GM12878 (cell line): ENCODE results near the gene MEGF11. TPM values are rescaled to one million over a fixed set of nuclear protein-coding genes. Genes with fewer than 3 reads are reported as not detected.

ENCODE experiments used
- ATAC-seq: fragments of 200-7000 bp; cut with Tn5 transposase; 3 replicates; pipeline ENCODE4 v1.9.1; 2020; ENCODE audit warnings: mild to moderate bottlenecking, moderate library complexity
- BruUV-seq: library from RNA; stranded (reverse); fragments of 400-500 nt; replicated peaks from 2 replicates; lab custom pipeline; 2021; lab: Mats Ljungman, UMichigan
- CTCF ChIA-PET: fragments of 300-600 bp; sonication (Branson Sonifier 250); formaldehyde crosslinking; extraction: SDS; loops from one replicate; lab custom pipeline; 2021; ENCODE audit warnings: inconsistent platforms; lab: Yijun Ruan, JAX
- POLR2A ChIA-PET: fragments of 350-600 bp; formaldehyde crosslinking; extraction: SDS; loops from one replicate; lab custom pipeline; 2021; ENCODE audit warnings: inconsistent platforms; lab: Charles Lee
- RAD21 ChIA-PET: fragments of 300-600 bp; sonication (Branson Sonifier 250); formaldehyde crosslinking; loops from one replicate; lab custom pipeline; 2023; ENCODE audit warnings: antibody characterized with exemption; ENCODE audit not compliant: unreplicated experiment; lab: Charles Lee
- SMC1A ChIA-PET: fragments of 300-600 bp; sonication (Branson Sonifier 250); formaldehyde crosslinking; loops from one replicate; lab custom pipeline; 2023; ENCODE audit not compliant: unreplicated experiment, uncharacterized antibody; lab: Charles Lee
- DNase-seq: peaks from one replicate; pipeline ENCODE4 v3.0.0-alpha.2; 2011; ENCODE audit warnings: low read depth, low spot score
- FAIRE-seq: peaks from 3 replicates; lab custom pipeline; 2011; peaks lifted over from hg19 to GRCh38; lab: Jason Lieb, UNC
- H2AFZ ChIP-seq: 2 replicates; pipeline ENCODE4 v1.6.0; 2011; ENCODE audit warnings: low read depth, low read length, control low read depth; ENCODE audit not compliant: control insufficient read depth
- H3K27ac ChIP-seq: 2 replicates; pipeline ENCODE4 v1.5.1; 2011; ENCODE audit warnings: control low read depth; ENCODE audit not compliant: control insufficient read depth, insufficient read depth
- H3K27me3 ChIP-seq, 2 experiments: replicated peaks in 1 of 2; 2 replicates each; pipeline versions ENCODE4 v1.6.0 to v1.6.1; 2011; ENCODE audit warnings: low read length in 1 of 2; ENCODE audit not compliant: control insufficient read depth in 2 of 2, insufficient read depth in 2 of 2
- H3K36me3 ChIP-seq, 2 experiments: 2 replicates each; pipeline ENCODE4 v1.5.1; 2011; ENCODE audit warnings: low read length in 1 of 2; ENCODE audit not compliant: control insufficient read depth in 2 of 2, insufficient read depth in 2 of 2
- H3K4me1 ChIP-seq: 2 replicates; pipeline ENCODE4 v1.6.1; 2011; ENCODE audit warnings: mild to moderate bottlenecking, low read length, moderate library complexity, mixed read lengths; ENCODE audit not compliant: control insufficient read depth, insufficient read depth
- H3K4me2 ChIP-seq: 2 replicates; pipeline ENCODE4 v1.6.0; 2011; ENCODE audit warnings: control low read depth; ENCODE audit not compliant: control insufficient read depth, insufficient read depth
- H3K4me3 ChIP-seq: fragments of 200-600 bp; sonication (generic); 2 replicates; pipeline ENCODE4 v1.5.1; 2016
- H3K79me2 ChIP-seq: 2 replicates; pipeline ENCODE4 v1.6.0; 2011; ENCODE audit warnings: low read length; ENCODE audit not compliant: control insufficient read depth, insufficient read depth
- H3K9ac ChIP-seq: 2 replicates; pipeline ENCODE4 v1.8.0; 2011; ENCODE audit warnings: low read length, control low read depth, mixed read lengths; ENCODE audit not compliant: control insufficient read depth, insufficient read depth
- H3K9me3 ChIP-seq: replicated peaks from 3 replicates; pipeline ENCODE4 v1.5.1; 2011; ENCODE audit warnings: mild to moderate bottlenecking, low read length; ENCODE audit not compliant: control insufficient read depth, insufficient read depth
- H4K20me1 ChIP-seq: 2 replicates; pipeline ENCODE4 v1.6.0; 2011; ENCODE audit not compliant: control insufficient read depth, insufficient read depth
- ATF7 ChIP-seq: fragments of 450-650 bp; IDR thresholded peaks from 2 replicates; pipeline ENCODE4 v1.6.1; 2016; ENCODE audit warnings: low read depth, mild to moderate bottlenecking
- BACH1 ChIP-seq: fragments of 450-650 bp; IDR thresholded peaks from 2 replicates; pipeline ENCODE4 v1.6.1; 2017; ENCODE audit warnings: mild to moderate bottlenecking, borderline replicate concordance
- BCL11A ChIP-seq: IDR thresholded peaks from 2 replicates; pipeline ENCODE4 v1.6.1; 2011; ENCODE audit warnings: low read depth, low read length
- CBX5 ChIP-seq: sonication (generic); IDR thresholded peaks from 2 replicates; pipeline ENCODE4 v1.6.1; 2016; ENCODE audit warnings: low read depth, moderate library complexity, mild to moderate bottlenecking, inconsistent platforms
- CREM ChIP-seq: IDR thresholded peaks from 2 replicates; pipeline ENCODE4 v1.6.1; 2014; ENCODE audit warnings: antibody characterized with exemption, low read depth
- EZH2 ChIP-seq: IDR thresholded peaks from 2 replicates; pipeline ENCODE4 v1.6.1; 2012; ENCODE audit warnings: low read depth, mild to moderate bottlenecking, control low read depth, inconsistent platforms, low read length, borderline replicate concordance; ENCODE audit not compliant: control insufficient read depth
- MEF2A ChIP-seq: IDR thresholded peaks from 2 replicates; pipeline ENCODE4 v1.6.1; 2011; ENCODE audit warnings: low read depth, mild to moderate bottlenecking, low read length, moderate library complexity; ENCODE audit not compliant: insufficient read depth
- MTA3 ChIP-seq: IDR thresholded peaks from 2 replicates; pipeline ENCODE4 v1.6.1; 2012; ENCODE audit warnings: low read length, inconsistent platforms, borderline replicate concordance
- RAD51 ChIP-seq: fragments of 450-650 bp; IDR thresholded peaks from 2 replicates; pipeline ENCODE4 v1.6.1; 2016; ENCODE audit warnings: moderate library complexity, mild to moderate bottlenecking, inconsistent platforms
- SIX5 ChIP-seq: IDR thresholded peaks from 2 replicates; pipeline ENCODE4 v1.6.1; 2011; ENCODE audit warnings: mild to moderate bottlenecking, low read depth, low read length, moderate library complexity; ENCODE audit not compliant: severe bottlenecking
- SREBF2 ChIP-seq: IDR thresholded peaks from 2 replicates; pipeline ENCODE4 v1.6.1; 2012; ENCODE audit warnings: mild to moderate bottlenecking, low read length
- ZBED1 ChIP-seq: IDR thresholded peaks from 2 replicates; pipeline ENCODE4 v1.6.1; 2016; ENCODE audit warnings: borderline replicate concordance
- WGBS: methylation state at CpG from one replicate; pipeline ENCODE4 v1.1.6; 2016; ENCODE audit warnings: low lambda C conversion rate; ENCODE audit not compliant: insufficient replicate concordance, insufficient coverage; ENCODE audit errors: missing lambda C conversion rate; 5-methylcytosine and 5-hydroxymethylcytosine counted together
- in situ Hi-C: fragments of 300-500 bp; cut with MboI; formaldehyde crosslinking; loops from 9 replicates; pipeline ENCODE4 v1.14.3; 2018; ENCODE audit warnings: mixed read lengths
- intact Hi-C: fragments of 100-400 bp; cut with micrococcal nuclease; formaldehyde crosslinking; loops from one replicate; pipeline ENCODE4 v1.14.2; 2022; ENCODE audit not compliant: unreplicated experiment
- polyA plus RNA-seq, 11 experiments: library from polyadenylated mRNA; depleted of rRNA in 4 of 11; unstranded in 6 of 11; stranded (reverse) in 5 of 11; fragments of >200 nt; fragmentation: Nextera tagmentation in 4 of 11; fragmentation: Illumina TruSeq in 1 of 11; extraction: Ambion mirVana in 4 of 11; extraction: Trizol in 1 of 11; gene quantifications; 1 replicate in 1 of 11; 2 replicates in 10 of 11; pipeline versions ENCODE4 v1.2.1 to v1.2.3, GENCODE V29; 2011 to 2016; ENCODE audit warnings: inconsistent platforms in 2 of 11, missing spikeins in 2 of 11, low read depth in 1 of 11
- total RNA-seq, 4 experiments: library from RNA; depleted of rRNA in 3 of 4; stranded (reverse); fragments of >200 nt in 3 of 4; fragmentation: Illumina TruSeq in 1 of 4; extraction: Trizol in 1 of 4; gene quantifications; 2 replicates each; pipeline versions ENCODE4 v1.2.1 to v1.2.3, GENCODE V29; 2013 to 2021
- TF ChIP-seq, protein P1 (sequence below): IDR thresholded peaks from 2 replicates; pipeline ENCODE4 v1.6.1; 2012; ENCODE audit warnings: mild to moderate bottlenecking, low read depth, low read length
- TF ChIP-seq, protein P2 (sequence below): IDR thresholded peaks from 2 replicates; pipeline ENCODE4 v1.6.1; 2011; ENCODE audit warnings: borderline replicate concordance, low read depth, mild to moderate bottlenecking, moderate library complexity, low read length; ENCODE audit not compliant: insufficient read depth, poor library complexity, severe bottlenecking
- TF ChIP-seq, protein P3 (sequence below): fragments of 450-650 bp; formaldehyde crosslinking; IDR thresholded peaks from 2 replicates; pipeline ENCODE4 v1.5.0; 2022; ENCODE audit warnings: mild to moderate bottlenecking, missing genetic modification characterization

The MEGF11 gene
- total and polyA plus RNA-seq, 10 of the 15 experiments (the other 5 are each of a cell fraction or from before 2014, with no cell fraction given): 0.03 to 1.7 (median 0.49) TPM

DNA sequence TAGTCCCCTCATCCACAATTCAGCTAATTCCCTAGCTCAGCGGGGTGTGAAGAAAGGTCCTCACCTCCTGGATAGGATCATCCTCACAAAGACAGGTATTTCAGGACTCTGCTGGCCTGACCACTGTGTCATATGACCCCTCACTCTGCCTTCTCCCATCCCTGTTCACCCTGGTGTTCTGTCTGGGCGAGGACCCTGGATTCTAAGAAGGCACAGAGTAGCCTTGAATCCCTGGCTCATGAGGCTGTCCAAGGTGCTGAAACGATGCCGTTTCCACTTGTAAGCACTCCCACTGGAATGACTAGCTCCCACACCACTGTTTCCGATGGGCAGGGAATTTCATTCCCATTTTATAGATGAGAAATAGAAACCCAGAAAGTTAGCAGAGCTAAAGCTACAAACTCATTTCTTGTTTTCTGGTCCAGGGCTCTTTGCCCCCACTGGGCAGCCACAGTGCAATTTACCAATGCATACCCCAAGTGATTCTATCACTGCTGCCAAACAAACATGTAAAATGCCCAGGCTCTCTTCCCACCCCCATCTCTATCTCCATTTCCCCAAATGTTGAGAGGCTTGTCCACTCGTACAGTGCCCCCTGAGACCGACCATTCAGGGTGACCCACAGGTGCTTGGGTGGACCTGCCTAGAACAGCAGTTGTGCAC lies 301.0 kb downstream of the MEGF11 start (continued):
- TF ChIP-seq, protein P1, sequence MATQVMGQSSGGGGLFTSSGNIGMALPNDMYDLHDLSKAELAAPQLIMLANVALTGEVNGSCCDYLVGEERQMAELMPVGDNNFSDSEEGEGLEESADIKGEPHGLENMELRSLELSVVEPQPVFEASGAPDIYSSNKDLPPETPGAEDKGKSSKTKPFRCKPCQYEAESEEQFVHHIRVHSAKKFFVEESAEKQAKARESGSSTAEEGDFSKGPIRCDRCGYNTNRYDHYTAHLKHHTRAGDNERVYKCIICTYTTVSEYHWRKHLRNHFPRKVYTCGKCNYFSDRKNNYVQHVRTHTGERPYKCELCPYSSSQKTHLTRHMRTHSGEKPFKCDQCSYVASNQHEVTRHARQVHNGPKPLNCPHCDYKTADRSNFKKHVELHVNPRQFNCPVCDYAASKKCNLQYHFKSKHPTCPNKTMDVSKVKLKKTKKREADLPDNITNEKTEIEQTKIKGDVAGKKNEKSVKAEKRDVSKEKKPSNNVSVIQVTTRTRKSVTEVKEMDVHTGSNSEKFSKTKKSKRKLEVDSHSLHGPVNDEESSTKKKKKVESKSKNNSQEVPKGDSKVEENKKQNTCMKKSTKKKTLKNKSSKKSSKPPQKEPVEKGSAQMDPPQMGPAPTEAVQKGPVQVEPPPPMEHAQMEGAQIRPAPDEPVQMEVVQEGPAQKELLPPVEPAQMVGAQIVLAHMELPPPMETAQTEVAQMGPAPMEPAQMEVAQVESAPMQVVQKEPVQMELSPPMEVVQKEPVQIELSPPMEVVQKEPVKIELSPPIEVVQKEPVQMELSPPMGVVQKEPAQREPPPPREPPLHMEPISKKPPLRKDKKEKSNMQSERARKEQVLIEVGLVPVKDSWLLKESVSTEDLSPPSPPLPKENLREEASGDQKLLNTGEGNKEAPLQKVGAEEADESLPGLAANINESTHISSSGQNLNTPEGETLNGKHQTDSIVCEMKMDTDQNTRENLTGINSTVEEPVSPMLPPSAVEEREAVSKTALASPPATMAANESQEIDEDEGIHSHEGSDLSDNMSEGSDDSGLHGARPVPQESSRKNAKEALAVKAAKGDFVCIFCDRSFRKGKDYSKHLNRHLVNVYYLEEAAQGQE: peak; percentile 91
- TF ChIP-seq CREM (no peak), SREBF2 (no peak), RAD51 (no peak)

DNA sequence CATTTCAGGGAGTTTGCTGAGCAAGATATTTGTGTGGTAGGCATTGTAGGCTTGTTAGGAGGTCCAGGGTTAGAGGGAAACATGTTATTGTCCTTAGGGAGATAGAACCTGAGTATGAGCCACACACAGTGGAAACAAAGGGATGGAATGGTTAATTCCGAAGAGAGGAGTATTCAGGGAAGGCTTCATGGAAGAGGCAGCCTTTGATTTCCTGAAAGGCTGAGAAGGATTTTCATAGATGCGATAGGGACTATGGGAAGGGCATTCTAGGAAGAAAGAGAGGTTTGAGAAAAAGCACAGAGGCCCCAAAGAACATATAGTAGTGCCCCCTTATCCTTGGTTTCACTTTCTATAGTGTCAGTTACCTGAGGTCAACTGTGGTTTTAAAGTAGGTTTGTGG lies 302.5 kb downstream of the MEGF11 start:
- Histone ChIP-seq H3K4me3 (no peak overlapping the region), H3K27ac (no peak overlapping the region), H3K9me3 (no peaks in the 10 kb centered on the region), H3K27me3 (no peaks in the 10 kb centered on the region), H3K9ac (no peak overlapping the region), H3K36me3 (no peaks in the 10 kb centered on the region), H3K4me2 (no peak overlapping the region), H3K79me2 (no peaks in the 10 kb centered on the region), H4K20me1 (no peaks in the 10 kb centered on the region; the same call in 1 of the 2 replicates), H3K4me1 (no peaks in the 10 kb centered on the region), H2AFZ (no peak overlapping the region)
- in situ Hi-C loops: no loop called here
- no peak for FAIRE-seq
- WGBS: 84% methylated on average over 2 of the region's 2 CpGs
- ChIA-PET POLR2A (no interaction called here), CTCF (interaction anchor here (1.3 to 3.0 kb wide), 2 partner anchors 30 to 34 kb away, joined by 5 to 7 read pairs; no protein-coding TSS in a partner anchor), RAD21 (no interaction called here), SMC1A (no interaction called here)
- intact Hi-C loops: no loop called here
- ATAC-seq: 0 out of 3 replicates have a peak, but pooled peaks have one; percentile 31
- BruUV-seq: no TSS peak
- no peak for DNase-seq
- TF ChIP-seq ZBED1 (no peak), EZH2 (no peak), CBX5 (no peak), ATF7 (no peak), BACH1 (no peak), MTA3 (no peak), MEF2A (no peak), BCL11A (no peak), SIX5 (no peak)
- TF ChIP-seq, protein P2, sequence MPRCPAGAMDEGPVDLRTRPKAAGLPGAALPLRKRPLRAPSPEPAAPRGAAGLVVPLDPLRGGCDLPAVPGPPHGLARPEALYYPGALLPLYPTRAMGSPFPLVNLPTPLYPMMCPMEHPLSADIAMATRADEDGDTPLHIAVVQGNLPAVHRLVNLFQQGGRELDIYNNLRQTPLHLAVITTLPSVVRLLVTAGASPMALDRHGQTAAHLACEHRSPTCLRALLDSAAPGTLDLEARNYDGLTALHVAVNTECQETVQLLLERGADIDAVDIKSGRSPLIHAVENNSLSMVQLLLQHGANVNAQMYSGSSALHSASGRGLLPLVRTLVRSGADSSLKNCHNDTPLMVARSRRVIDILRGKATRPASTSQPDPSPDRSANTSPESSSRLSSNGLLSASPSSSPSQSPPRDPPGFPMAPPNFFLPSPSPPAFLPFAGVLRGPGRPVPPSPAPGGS: no peak
- TF ChIP-seq, protein P3, sequence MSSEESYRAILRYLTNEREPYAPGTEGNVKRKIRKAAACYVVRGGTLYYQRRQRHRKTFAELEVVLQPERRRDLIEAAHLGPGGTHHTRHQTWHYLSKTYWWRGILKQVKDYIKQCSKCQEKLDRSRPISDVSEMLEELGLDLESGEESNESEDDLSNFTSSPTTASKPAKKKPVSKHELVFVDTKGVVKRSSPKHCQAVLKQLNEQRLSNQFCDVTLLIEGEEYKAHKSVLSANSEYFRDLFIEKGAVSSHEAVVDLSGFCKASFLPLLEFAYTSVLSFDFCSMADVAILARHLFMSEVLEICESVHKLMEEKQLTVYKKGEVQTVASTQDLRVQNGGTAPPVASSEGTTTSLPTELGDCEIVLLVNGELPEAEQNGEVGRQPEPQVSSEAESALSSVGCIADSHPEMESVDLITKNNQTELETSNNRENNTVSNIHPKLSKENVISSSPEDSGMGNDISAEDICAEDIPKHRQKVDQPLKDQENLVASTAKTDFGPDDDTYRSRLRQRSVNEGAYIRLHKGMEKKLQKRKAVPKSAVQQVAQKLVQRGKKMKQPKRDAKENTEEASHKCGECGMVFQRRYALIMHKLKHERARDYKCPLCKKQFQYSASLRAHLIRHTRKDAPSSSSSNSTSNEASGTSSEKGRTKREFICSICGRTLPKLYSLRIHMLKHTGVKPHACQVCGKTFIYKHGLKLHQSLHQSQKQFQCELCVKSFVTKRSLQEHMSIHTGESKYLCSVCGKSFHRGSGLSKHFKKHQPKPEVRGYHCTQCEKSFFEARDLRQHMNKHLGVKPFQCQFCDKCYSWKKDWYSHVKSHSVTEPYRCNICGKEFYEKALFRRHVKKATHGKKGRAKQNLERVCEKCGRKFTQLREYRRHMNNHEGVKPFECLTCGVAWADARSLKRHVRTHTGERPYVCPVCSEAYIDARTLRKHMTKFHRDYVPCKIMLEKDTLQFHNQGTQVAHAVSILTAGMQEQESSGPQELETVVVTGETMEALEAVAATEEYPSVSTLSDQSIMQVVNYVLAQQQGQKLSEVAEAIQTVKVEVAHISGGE (CRISPR knock-in tag): no peak
